ENCODE measurements around the gene PBXIP1. TPM values are rescaled to one million over a fixed set of nuclear protein-coding genes. Genes with fewer than 3 reads are reported as not detected.
A peak's percentile ranks its signal among the peaks of the same experiment; 100 is the strongest.

The PBXIP1 gene
- total and polyA plus RNA-seq, 2 of the 13 experiments (the other 11 are each of a cell fraction or from before 2014, with no cell fraction given): 16.3 to 31.9 TPM

DNA sequence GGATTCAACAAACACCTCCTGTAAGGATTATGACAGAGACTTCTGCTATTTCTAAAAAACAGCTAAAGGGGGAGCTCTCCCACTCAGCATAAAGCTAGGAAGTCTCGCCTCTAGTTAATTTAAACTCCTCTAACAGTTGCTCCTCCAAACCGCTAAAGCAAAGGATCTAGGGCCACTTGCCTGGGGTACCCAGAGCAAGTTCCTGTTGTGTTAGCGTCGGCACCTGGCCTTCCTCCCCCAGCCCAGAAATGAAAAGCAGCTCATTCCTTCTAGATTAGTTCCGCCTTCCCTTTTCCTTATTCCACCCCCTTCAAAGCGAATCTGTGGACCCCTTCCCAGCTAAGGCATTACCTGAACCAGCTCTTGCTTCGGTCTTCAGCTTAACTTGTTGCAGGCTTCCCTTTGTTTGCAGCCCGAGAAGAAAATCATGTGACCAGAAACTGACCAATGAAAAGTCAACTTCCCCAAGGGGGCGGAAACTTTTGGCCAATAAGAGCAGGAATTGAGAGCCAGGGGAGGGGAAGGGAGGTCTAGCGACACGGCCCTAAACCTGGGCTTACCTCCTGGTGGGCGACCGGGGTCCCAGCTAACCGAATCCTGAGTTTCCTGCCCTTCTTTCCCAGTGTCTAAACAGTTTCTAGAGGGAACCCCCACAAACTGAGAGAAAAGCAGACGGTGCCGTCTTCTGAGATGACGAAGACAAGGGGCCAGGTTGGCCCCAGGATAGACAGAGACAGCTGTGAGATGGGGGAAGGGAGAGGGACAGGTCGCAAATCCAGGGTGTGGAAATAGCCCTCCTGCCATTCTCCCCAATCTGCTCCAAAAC, at the start of gene PBXIP1 (continued):
- TF ChIP-seq, protein P1, sequence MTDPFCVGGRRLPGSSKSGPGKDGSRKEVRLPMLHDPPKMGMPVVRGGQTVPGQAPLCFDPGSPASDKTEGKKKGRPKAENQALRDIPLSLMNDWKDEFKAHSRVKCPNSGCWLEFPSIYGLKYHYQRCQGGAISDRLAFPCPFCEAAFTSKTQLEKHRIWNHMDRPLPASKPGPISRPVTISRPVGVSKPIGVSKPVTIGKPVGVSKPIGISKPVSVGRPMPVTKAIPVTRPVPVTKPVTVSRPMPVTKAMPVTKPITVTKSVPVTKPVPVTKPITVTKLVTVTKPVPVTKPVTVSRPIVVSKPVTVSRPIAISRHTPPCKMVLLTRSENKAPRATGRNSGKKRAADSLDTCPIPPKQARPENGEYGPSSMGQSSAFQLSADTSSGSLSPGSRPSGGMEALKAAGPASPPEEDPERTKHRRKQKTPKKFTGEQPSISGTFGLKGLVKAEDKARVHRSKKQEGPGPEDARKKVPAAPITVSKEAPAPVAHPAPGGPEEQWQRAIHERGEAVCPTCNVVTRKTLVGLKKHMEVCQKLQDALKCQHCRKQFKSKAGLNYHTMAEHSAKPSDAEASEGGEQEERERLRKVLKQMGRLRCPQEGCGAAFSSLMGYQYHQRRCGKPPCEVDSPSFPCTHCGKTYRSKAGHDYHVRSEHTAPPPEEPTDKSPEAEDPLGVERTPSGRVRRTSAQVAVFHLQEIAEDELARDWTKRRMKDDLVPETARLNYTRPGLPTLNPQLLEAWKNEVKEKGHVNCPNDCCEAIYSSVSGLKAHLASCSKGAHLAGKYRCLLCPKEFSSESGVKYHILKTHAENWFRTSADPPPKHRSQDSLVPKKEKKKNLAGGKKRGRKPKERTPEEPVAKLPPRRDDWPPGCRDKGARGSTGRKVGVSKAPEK (CRISPR knock-in tag; IDR thresholded peaks at IDR 0.05; ENCODE audit: borderline replicate concordance): no peak
- TF ChIP-seq HIVEP1 (CRISPR knock-in tag; IDR thresholded peaks at IDR 0.05) (peak; percentile 28; the same call in 1 of the 2 replicates), PHF20 (CRISPR knock-in tag; IDR thresholded peaks at IDR 0.05) (peak; percentile 48; the same call in 1 of the 2 replicates), SYNCRIP (IDR thresholded peaks at IDR 0.05; ENCODE audit: insufficient read depth, low read depth, low read length) (no peak), SP2 (CRISPR knock-in tag; IDR thresholded peaks at IDR 0.05) (peak; percentile 81), PRMT3 (CRISPR knock-in tag; IDR thresholded peaks at IDR 0.05; ENCODE audit: borderline replicate concordance, low read depth) (no peak), TGIF2 (CRISPR knock-in tag; IDR thresholded peaks at IDR 0.05) (no peak), TBX3 (IDR thresholded peaks at IDR 0.05; ENCODE audit: borderline replicate concordance) (no peak), ZFY (CRISPR knock-in tag; IDR thresholded peaks at IDR 0.05) (no peak; the same call in 1 of the 2 replicates), ELF1 (CRISPR knock-in tag; IDR thresholded peaks at IDR 0.05) (peak; percentile 27; the same call in 1 of the 2 replicates), KLF11 (CRISPR knock-in tag; IDR thresholded peaks at IDR 0.05) (0 out of 2 replicates have a peak, but pooled peaks have one; percentile 26), ZNF256 (CRISPR knock-in tag; conservative IDR thresholded peaks at IDR 0.05) (no peak), PITX1 (CRISPR knock-in tag; IDR thresholded peaks at IDR 0.05) (0 out of 2 replicates have a peak, but pooled peaks have one; percentile 15), FOXA3 (CRISPR knock-in tag; IDR thresholded peaks at IDR 0.05) (peak; percentile 22; the same call in 1 of the 2 replicates), ELF3 (CRISPR knock-in tag; IDR thresholded peaks at IDR 0.05) (peak; percentile 40)
- TF ChIP-seq, protein P2, sequence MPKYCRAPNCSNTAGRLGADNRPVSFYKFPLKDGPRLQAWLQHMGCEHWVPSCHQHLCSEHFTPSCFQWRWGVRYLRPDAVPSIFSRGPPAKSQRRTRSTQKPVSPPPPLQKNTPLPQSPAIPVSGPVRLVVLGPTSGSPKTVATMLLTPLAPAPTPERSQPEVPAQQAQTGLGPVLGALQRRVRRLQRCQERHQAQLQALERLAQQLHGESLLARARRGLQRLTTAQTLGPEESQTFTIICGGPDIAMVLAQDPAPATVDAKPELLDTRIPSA (CRISPR knock-in tag; IDR thresholded peaks at IDR 0.05; ENCODE audit: borderline replicate concordance): no peak
- TF ChIP-seq, protein P3, sequence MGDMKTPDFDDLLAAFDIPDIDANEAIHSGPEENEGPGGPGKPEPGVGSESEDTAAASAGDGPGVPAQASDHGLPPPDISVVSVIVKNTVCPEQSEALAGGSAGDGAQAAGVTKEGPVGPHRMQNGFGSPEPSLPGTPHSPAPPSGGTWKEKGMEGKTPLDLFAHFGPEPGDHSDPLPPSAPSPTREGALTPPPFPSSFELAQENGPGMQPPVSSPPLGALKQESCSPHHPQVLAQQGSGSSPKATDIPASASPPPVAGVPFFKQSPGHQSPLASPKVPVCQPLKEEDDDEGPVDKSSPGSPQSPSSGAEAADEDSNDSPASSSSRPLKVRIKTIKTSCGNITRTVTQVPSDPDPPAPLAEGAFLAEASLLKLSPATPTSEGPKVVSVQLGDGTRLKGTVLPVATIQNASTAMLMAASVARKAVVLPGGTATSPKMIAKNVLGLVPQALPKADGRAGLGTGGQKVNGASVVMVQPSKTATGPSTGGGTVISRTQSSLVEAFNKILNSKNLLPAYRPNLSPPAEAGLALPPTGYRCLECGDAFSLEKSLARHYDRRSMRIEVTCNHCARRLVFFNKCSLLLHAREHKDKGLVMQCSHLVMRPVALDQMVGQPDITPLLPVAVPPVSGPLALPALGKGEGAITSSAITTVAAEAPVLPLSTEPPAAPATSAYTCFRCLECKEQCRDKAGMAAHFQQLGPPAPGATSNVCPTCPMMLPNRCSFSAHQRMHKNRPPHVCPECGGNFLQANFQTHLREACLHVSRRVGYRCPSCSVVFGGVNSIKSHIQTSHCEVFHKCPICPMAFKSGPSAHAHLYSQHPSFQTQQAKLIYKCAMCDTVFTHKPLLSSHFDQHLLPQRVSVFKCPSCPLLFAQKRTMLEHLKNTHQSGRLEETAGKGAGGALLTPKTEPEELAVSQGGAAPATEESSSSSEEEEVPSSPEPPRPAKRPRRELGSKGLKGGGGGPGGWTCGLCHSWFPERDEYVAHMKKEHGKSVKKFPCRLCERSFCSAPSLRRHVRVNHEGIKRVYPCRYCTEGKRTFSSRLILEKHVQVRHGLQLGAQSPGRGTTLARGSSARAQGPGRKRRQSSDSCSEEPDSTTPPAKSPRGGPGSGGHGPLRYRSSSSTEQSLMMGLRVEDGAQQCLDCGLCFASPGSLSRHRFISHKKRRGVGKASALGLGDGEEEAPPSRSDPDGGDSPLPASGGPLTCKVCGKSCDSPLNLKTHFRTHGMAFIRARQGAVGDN (CRISPR knock-in tag; IDR thresholded peaks at IDR 0.05): peak; percentile 22; the same call in 1 of the 2 replicates
- TF ChIP-seq, protein P4, sequence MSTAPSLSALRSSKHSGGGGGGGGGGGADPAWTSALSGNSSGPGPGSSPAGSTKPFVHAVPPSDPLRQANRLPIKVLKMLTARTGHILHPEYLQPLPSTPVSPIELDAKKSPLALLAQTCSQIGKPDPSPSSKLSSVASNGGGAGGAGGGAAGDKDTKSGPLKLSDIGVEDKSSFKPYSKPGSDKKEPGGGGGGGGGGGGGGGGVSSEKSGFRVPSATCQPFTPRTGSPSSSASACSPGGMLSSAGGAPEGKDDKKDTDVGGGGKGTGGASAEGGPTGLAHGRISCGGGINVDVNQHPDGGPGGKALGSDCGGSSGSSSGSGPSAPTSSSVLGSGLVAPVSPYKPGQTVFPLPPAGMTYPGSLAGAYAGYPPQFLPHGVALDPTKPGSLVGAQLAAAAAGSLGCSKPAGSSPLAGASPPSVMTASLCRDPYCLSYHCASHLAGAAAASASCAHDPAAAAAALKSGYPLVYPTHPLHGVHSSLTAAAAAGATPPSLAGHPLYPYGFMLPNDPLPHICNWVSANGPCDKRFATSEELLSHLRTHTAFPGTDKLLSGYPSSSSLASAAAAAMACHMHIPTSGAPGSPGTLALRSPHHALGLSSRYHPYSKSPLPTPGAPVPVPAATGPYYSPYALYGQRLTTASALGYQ (CRISPR knock-in tag; IDR thresholded peaks at IDR 0.05): no peak
